ENCODE data around the gene NKTR. TPM values are rescaled to one million over a fixed set of nuclear protein-coding genes. Genes with fewer than 3 reads are reported as not detected.

NKTR gene
- total and polyA plus RNA-seq, 2 of the 13 experiments (the other 11 are each of a cell fraction or from before 2014, with no cell fraction given): 41.3 to 59.6 TPM

- Histone ChIP-seq H4K20me1 (ENCODE audit: insufficient read depth, low read length) (no peaks in the 10 kb centered on the region), H3K4me3 (replicated peaks in 1 of 3; ENCODE audit: insufficient read depth in 1 of 3, low read depth in 2 of 3, low read length in 3 of 3) (no peak overlapping the region), H2AFZ (ENCODE audit: low read length) (no peak overlapping the region), H3K27ac (ENCODE audit: extremely low read length, insufficient read depth, low read length) (no peak overlapping the region), H3K79me2 (ENCODE audit: insufficient read depth, low read length) (no peaks in the 10 kb centered on the region), H3K4me1 (ENCODE audit: insufficient read depth, low read length) (peaks cover 14% of the 10 kb centered on the region), H3K9me3 (ENCODE audit: low read length) (no peaks in the 10 kb centered on the region), H3K4me2 (ENCODE audit: low read depth, low read length) (no peak overlapping the region), H3K9ac (ENCODE audit: insufficient read depth, low read depth, low read length) (no peak overlapping the region), H3K27me3 (ENCODE audit: control insufficient read depth in 1 of 2, insufficient read depth in 2 of 2, low read length in 2 of 2) (no peaks in the 10 kb centered on the region), H3K36me3 (replicated peaks in 1 of 2; ENCODE audit: control insufficient read depth in 1 of 2, insufficient read depth in 2 of 2, low read length in 2 of 2) (no peaks in the 10 kb centered on the region)
- no peak for FAIRE-seq
- WGBS (ENCODE audit: low lambda C conversion rate): 73% methylated on average over 6 of the region's 12 CpGs
- ATAC-seq: no peak
- intact Hi-C loops (cut with micrococcal nuclease; ENCODE audit: unreplicated experiment): no loop called here
- CTCF ChIA-PET (ENCODE audit: low intra/inter-chr PET ratio, low total read pairs): no interaction called here
- POLR2A ChIA-PET: no interaction called here
- DNase-seq (ENCODE audit: low spot score): no peak
- in situ Hi-C loops (cut with HindIII; ENCODE audit: extremely low pct_ligation_motif_present, low pct_unique_long_range_greater_than_20kb): no loop called here
- BruUV-seq (replicated peaks): no TSS peak
- TF ChIP-seq THAP7 (CRISPR knock-in tag; IDR thresholded peaks at IDR 0.05): no peak
- TF ChIP-seq YEATS4 (CRISPR knock-in tag; IDR thresholded peaks at IDR 0.05; ENCODE audit: borderline replicate concordance): no peak
- peak; percentile 19 for TF ChIP-seq AGO2 (optimal IDR thresholded peaks at IDR 0.05; ENCODE audit: low read depth, low read length)
These were observed 62.5 kb downstream of the NKTR start for GRCh38 chr3:42662813-42663535.

- H3K79me2 ChIP-seq (ENCODE audit: insufficient read depth, low read length): no peaks in the 10 kb centered on the region
- 92% methylated on average over 9 of the region's 38 CpGs for WGBS (ENCODE audit: low lambda C conversion rate)
- TF ChIP-seq MTA1 (CRISPR knock-in tag; IDR thresholded peaks at IDR 0.05; ENCODE audit: borderline replicate concordance) (no peak), ZFP36L2 (CRISPR knock-in tag; IDR thresholded peaks at IDR 0.05) (no peak), ZNF605 (CRISPR knock-in tag; IDR thresholded peaks at IDR 0.05) (no peak), ZBTB44 (CRISPR knock-in tag; IDR thresholded peaks at IDR 0.05) (no peak), SAP130 (CRISPR knock-in tag; IDR thresholded peaks at IDR 0.05; ENCODE audit: low read depth) (no peak), PHF21A (CRISPR knock-in tag; IDR thresholded peaks at IDR 0.05) (no peak), SCMH1 (CRISPR knock-in tag; IDR thresholded peaks at IDR 0.05; ENCODE audit: borderline replicate concordance) (no peak), ATF5 (CRISPR knock-in tag; IDR thresholded peaks at IDR 0.05; ENCODE audit: low read depth) (no peak), ISX (CRISPR knock-in tag; conservative IDR thresholded peaks at IDR 0.05) (no peak), ZNF253 (CRISPR knock-in tag; IDR thresholded peaks at IDR 0.05; ENCODE audit: borderline replicate concordance) (no peak)
- no peak overlapping the region for H3K4me3 ChIP-seq (replicated peaks in 1 of 3; ENCODE audit: insufficient read depth in 1 of 3, low read depth in 2 of 3, low read length in 3 of 3)
- no peak overlapping the region for H3K4me2 ChIP-seq (ENCODE audit: low read depth, low read length)
- peaks cover 12% of the 10 kb centered on the region for H3K4me1 ChIP-seq (ENCODE audit: insufficient read depth, low read length)
- no peak overlapping the region for H3K9ac ChIP-seq (ENCODE audit: insufficient read depth, low read depth, low read length)
- H4K20me1 ChIP-seq (ENCODE audit: insufficient read depth, low read length): no peaks in the 10 kb centered on the region
- ATAC-seq (no peak), FAIRE-seq (no peak), DNase-seq (ENCODE audit: low spot score) (no peak)
- in situ Hi-C loops (cut with HindIII; ENCODE audit: extremely low pct_ligation_motif_present, low pct_unique_long_range_greater_than_20kb): no loop called here
- no peaks in the 10 kb centered on the region for H3K36me3 ChIP-seq (replicated peaks in 1 of 2; ENCODE audit: control insufficient read depth in 1 of 2, insufficient read depth in 2 of 2, low read length in 2 of 2)
- intact Hi-C loops (cut with micrococcal nuclease; ENCODE audit: unreplicated experiment): no loop called here
- POLR2A ChIA-PET: no interaction called here
- no peak overlapping the region for H2AFZ ChIP-seq (ENCODE audit: low read length)
- no peak overlapping the region for H3K27ac ChIP-seq (ENCODE audit: extremely low read length, insufficient read depth, low read length)
- H3K9me3 ChIP-seq (ENCODE audit: low read length): no peaks in the 10 kb centered on the region
- no TSS peak for BruUV-seq (replicated peaks)
- CTCF ChIA-PET (ENCODE audit: low intra/inter-chr PET ratio, low total read pairs): no interaction called here
- no peaks in the 10 kb centered on the region for H3K27me3 ChIP-seq (ENCODE audit: control insufficient read depth in 1 of 2, insufficient read depth in 2 of 2, low read length in 2 of 2)
These were observed 63.3 kb downstream of the NKTR start for GRCh38 chr3:42663581-42664437.
